Bronchial epithelial cell (primary cell): ENCODE measurements around the gene ELMOD1. TPM values are rescaled to one million over a fixed set of nuclear protein-coding genes. Genes with fewer than 3 reads are reported as not detected.

ENCODE experiments used
- DNase-seq: peaks from one replicate; pipeline ENCODE4 v3.0.0-alpha.2; 2010; ENCODE audit warnings: low read depth
- FAIRE-seq: peaks from 2 replicates; lab custom pipeline; 2011; peaks lifted over from hg19 to GRCh38; lab: Jason Lieb, UNC
- H3K27me3 ChIP-seq: 2 replicates; pipeline ENCODE4 v1.5.1; 2011; ENCODE audit warnings: low read length; ENCODE audit not compliant: control insufficient read depth, insufficient read depth
- H3K36me3 ChIP-seq: 2 replicates; pipeline ENCODE4 v1.5.1; 2011; ENCODE audit warnings: low read length; ENCODE audit not compliant: control insufficient read depth, insufficient read depth
- H3K4me3 ChIP-seq: 2 replicates; pipeline ENCODE4 v1.5.1; 2011; ENCODE audit warnings: mild to moderate bottlenecking, low read depth, low read length, control low read depth
- CTCF ChIP-seq: IDR thresholded peaks from 2 replicates; pipeline ENCODE4 v1.5.1; 2011; ENCODE audit warnings: mild to moderate bottlenecking, moderate library complexity, low read length, control low read depth, inconsistent platforms; ENCODE audit not compliant: insufficient read depth, severe bottlenecking
- total RNA-seq: library from RNA; depleted of rRNA; stranded (reverse); fragments of >200 nt; gene quantifications from 2 replicates; pipeline ENCODE4 v1.2.1, GENCODE V29; 2014

ELMOD1 gene
- total RNA-seq, 1 donor from 2014 or later: under 0.01 TPM

GRCh38 chr11:107655602-107656001 lies 64.7 kb downstream of the ELMOD1 start:
- TF ChIP-seq CTCF: no peak
- DNase-seq (no peak), FAIRE-seq (no peak)
- Histone ChIP-seq H3K4me3 (no peak overlapping the region), H3K36me3 (no peaks in the 10 kb centered on the region), H3K27me3 (no peaks in the 10 kb centered on the region)

- DNase-seq (no peak), FAIRE-seq (no peak)
- no peak for TF ChIP-seq CTCF
- H3K27me3 ChIP-seq: no peaks in the 10 kb centered on the region
- no peaks in the 10 kb centered on the region for H3K36me3 ChIP-seq
- H3K4me3 ChIP-seq: no peak overlapping the region
These were observed 68.4 kb downstream of the ELMOD1 start for GRCh38 chr11:107659310-107659709.

- FAIRE-seq: no peak
- no peaks in the 10 kb centered on the region for H3K36me3 ChIP-seq
- TF ChIP-seq CTCF: no peak
- H3K27me3 ChIP-seq: no peaks in the 10 kb centered on the region
- no peak overlapping the region for H3K4me3 ChIP-seq
- no peak for DNase-seq
These were observed 69.1 kb downstream of the ELMOD1 start for GRCh38 chr11:107660066-107660465.

GRCh38 chr11:107661656-107662055 lies 70.7 kb downstream of the ELMOD1 start:
- H3K27me3 ChIP-seq: no peaks in the 10 kb centered on the region
- DNase-seq: no peak
- H3K36me3 ChIP-seq: no peaks in the 10 kb centered on the region
- no peak for FAIRE-seq
- H3K4me3 ChIP-seq: no peak overlapping the region
- no peak for TF ChIP-seq CTCF

GRCh38 chr11:107665018-107665417 lies 74.1 kb downstream of the ELMOD1 start:
- TF ChIP-seq CTCF: no peak
- Histone ChIP-seq H3K27me3 (no peaks in the 10 kb centered on the region), H3K4me3 (no peak overlapping the region), H3K36me3 (no peaks in the 10 kb centered on the region)
- FAIRE-seq: no peak
- no peak for DNase-seq

- FAIRE-seq: no peak
- TF ChIP-seq CTCF: no peak
These were observed 76.1 kb downstream of the ELMOD1 start for GRCh38 chr11:107666911-107667613.

More at GRCh38 chr11:107666911-107667613, 76.1 kb downstream of the ELMOD1 start:
- H3K4me3 ChIP-seq: no peak overlapping the region
- H3K27me3 ChIP-seq: no peaks in the 10 kb centered on the region
- DNase-seq: no peak
- H3K36me3 ChIP-seq: no peaks in the 10 kb centered on the region
